Measurements from ENCODE around the gene M1AP.

Gene M1AP

GRCh38 chr2:74593826-74594772 is 54.0 kb downstream of the M1AP start:
- no peak for DNase-seq

- DNase-seq = no peak
These were observed 59.5 kb downstream of the M1AP start for GRCh38 chr2:74588664-74589063.

GRCh38 chr2:74587664-74588277 is 60.4 kb downstream of the M1AP start:
- no peak for DNase-seq

DNA sequence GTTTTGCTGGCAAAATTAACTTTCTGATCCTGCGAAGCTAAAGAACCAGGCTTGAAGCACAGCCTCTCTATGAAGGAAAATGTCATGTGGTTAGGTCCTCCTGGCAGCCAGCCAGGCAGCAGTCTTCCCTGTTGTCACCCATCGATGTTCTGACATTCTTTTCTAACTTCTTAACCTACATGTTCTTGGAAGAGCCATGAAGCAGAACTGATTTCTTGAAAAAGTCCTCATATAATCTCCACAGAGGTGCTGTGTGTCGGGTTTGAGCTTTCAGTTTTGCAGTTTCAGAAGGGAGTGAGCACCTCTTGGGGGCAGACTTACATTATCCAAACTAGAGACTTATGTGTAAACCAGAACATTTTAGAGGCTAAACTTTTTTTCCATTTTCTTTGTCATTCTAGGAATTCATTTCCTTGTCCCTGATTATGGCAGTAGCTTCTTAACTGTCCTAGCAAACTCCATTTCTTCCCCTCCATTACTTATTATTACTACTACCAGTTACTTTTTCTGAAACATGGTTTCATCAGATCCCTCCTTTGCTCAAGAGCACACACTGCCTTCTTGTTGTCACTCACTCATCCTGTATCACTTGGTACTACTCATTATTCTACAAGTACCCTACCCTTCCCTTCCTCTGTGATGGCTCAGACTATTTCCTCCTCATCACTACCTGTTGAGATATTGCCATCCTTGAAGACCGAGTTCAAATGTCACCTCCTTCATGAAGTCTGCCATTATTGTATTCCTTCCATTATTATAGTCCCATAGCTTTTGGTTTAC is 62.5 kb downstream of the M1AP start:
- DNase-seq = no peak

GRCh38 chr2:74584088-74584645 is 64.0 kb downstream of the M1AP start:
- no peak for DNase-seq

DNA sequence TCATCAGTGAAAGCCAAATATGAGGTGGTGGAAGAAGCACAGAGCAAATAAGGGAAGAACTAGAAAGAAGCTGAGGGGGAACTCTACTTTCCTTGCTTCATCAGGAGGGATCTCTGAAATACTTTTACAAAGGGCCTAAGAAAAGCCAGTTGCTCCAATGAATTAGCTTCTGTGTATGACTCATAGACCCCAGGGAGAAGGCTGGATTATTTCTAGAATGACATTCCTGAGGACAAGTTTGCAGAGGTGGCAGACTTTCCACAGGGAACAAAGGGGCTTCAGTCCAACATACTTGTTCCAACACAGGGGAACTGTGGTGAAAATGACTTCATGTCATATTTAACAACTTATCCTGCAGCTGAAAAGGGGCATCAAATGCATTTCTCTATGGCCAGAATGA is 64.6 kb downstream of the M1AP start:
- DNase-seq = no peak

DNA sequence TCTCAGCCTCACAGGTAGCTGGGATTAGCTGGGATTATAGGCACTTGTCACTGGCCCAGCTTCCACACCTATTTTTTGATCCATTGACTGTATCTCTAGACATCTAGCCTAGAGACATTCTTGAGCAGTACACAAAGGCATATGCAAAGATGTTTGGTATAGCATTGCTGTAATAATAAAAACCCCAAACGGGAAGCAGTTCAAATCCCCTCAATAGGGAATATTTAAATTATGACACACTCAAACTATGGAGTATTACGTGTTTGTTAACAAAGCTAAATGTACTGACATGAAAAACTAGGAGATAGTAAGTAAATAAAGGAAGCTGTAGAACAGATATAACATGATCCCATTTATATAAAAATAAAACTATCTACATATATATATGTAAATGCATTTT is 65.9 kb downstream of the M1AP start:
- DNase-seq = no peak

DNA sequence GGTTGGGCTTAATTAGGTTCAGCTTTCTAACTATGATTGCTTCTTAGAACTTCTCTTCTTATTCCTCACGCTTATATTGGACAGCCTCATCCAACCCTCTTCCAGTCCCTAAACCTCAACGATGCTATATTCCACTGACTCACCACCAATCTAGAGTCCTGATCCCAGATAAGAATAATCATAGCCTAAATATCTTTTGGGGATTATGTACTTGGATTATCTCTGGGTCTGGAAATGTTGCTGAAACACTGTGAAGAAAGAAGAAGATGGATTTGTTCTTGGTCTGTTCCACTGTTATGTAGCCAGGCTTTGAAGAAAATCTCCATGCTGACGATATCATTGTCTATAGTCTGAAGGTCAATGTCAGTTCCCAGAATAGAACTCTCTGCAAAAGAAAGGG is 66.7 kb downstream of the M1AP start:
- no peak for DNase-seq

- no peak for DNase-seq
These were observed 69.7 kb downstream of the M1AP start for GRCh38 chr2:74578408-74578807.

DNA sequence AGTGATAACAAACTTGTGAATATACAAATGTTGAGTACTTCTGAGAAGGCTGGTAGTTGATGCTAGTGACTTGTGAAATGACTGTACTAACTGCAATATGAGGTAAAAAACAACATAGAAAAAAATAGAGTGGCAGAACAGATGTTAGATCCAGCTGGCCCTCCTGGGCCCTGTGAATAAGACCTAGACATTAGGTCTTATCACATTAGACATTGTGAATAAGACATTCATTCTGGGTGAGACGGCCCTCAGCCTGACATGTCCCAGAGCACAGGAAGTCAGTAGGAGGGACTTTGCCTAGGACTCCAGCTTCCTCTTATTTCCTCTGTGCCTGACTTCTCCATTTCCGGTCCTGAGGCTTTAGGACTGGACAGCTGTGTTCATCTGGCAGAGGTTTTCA is 70.7 kb downstream of the M1AP start:
- no peak for DNase-seq

DNA sequence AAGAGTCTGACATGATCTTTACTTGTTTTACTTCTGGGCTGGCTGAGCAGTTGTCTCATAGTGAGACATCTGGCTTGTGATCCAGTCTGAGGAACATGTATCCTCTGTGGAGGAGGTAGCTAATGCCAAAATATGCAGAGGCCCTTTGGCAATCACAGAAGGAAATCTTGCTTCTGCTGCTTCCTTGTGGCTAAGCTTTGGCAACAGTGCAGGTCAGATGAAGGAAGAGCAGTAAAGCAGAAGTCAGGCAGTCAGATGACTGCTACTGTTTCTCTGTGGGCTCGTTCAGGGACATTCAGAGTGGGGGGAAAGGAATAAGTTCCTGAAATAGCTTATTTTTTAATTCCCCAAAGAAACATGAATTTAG is 71.3 kb downstream of the M1AP start:
- DNase-seq = no peak

- no peak for DNase-seq
These were observed 71.8 kb downstream of the M1AP start for GRCh38 chr2:74576211-74576862.

DNA sequence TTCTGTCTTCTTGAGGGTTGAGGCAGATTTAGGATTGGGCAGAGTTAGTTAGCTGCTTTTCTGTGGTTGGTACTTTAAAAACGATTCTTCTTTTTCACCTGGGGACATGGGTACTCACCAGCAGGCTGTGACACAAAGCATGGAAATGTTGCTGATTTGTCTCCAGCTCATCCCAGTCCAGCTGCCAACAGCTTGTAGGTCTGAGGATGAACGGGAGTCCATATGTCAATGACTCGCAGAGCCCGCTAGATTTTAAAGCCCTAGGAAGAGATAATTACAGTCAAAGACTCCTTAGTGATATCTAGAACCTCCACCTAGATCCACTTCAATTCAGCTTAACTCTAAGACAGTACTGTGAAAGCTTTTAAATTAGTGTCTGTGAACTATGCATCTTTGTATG is 72.8 kb downstream of the M1AP start:
- no peak for DNase-seq

DNA sequence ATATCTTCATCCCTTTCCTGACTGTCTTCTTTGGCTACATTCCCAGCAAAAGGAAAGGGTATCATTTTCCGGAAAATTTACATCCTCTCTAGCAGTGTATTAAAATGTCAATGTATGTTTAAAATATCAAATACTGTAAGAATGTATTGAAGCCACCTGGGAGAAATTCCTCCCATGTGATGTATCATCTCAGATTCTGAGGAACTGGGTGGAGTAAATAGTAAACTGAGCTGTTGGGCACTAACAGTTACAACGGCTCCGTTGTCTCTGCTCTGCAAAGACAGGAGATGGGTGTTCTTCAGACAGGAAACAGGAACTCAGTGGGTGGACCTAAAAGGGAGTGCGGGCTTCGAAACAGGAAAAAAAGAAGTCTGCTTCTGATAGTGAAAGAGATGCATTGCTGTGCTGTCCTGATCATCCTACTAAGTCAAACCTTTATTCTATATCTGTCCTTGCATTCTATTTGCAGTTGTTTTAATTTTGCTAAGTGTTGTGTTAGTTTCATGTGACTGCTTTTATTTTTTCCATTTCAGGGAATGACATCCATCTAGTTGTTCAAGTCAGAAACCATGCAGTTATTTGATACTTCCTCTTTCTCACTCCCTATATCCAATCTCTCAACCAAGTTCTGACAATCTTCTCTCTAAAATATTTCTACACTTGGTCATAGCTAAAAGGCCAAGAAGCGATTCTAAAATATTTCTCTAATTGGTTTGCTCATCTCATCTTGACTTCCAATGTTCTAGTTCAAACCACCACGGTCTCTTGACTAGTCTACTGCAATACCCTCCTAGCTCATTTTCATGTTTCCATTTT is 74.2 kb downstream of the M1AP start:
- DNase-seq = no peak

DNA sequence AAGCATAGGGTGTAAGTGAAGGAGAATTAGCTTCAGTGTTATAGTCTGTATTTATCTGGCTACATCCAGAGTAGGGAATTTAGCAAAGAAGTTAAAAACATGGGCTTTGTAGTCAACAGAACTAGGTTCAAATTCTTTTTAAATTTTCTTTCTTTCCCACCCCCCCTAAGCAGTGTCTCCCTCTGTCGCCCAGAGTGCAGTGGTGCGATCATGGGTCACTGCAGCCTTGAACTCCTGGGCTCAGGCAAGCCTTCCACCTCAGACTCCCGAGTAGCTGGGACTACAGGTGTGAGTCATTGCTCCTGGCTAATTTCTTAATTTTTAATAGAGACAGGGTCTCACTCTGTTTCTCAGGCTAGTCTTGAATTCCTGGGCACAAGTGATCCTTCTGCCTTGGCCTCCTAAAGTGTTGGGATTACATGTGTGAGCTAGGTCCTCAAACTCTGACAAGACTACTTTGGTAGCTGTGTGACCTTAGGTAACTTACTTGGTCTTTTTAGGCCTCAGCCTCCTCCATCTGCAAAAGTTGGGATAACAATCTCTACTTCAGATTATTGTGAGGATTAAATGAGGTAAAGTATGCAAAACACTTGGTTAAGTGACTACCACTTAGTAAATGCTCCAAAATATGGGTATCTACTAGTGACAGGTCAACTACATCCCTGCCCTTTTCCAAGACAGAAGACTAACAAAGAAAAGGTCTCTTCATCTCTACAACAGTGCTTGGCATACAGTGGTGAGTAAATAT is 75.8 kb downstream of the M1AP start:
- no peak for DNase-seq

DNA sequence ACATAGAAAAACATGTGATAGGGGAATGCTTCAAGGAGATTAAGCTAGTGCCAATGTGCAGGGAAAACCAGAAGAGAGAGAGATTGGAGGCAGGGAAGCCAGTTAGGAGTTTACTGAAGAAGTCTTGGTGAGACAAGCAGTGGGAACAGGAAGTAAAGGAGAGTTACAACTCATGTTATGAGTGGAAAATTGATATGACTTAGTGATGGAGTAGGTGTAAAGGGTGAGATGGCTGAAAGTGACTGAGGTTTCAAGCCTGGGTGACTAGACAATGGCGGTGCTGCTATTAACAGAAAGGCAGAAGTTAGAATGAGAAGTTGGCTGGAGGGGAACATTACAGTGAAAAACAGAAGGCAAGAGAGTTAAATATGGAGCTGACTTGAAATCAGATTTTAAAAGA is 77.1 kb downstream of the M1AP start:
- no peak for DNase-seq

- no peak for DNase-seq
These were observed 78.4 kb downstream of the M1AP start for GRCh38 chr2:74569686-74570085.

- DNase-seq = no peak
These were observed 80.2 kb downstream of the M1AP start for GRCh38 chr2:74567881-74568280.

DNA sequence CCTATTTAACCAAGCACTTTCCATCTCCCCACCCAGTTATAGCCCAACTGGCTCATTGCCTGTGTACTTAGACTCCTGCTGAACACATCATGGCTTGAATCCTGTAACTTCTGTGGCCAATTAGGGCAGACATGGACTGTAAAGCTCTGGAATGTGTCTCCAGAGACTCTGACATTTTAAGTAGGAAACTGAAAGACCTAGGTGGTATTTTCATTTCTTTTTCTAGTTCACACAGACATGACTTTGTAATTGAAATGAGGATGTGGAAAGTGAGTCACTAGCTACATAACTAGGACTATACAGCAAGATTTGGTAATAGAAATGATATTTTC is 81.4 kb downstream of the M1AP start:
- DNase-seq = no peak

- DNase-seq = no peak
These were observed 81.9 kb downstream of the M1AP start for GRCh38 chr2:74566076-74566753.

- DNase-seq = no peak
These were observed 83.9 kb downstream of the M1AP start for GRCh38 chr2:74564222-74564621.
